Stimulated activated CD8-positive, alpha-beta memory T cell treated with anti-CD3 and anti-CD28 coated beads, Interleukin-4, amount 100 ng/mL, for 24 hours (primary cell): ENCODE measurements around the gene SLC25A39.
A peak's percentile ranks its signal among the peaks of the same experiment; 100 is the strongest.
"Not testable (repeated sequence)": the region's sequence is repeated elsewhere in the genome, so short reads cannot be mapped to it uniquely, and the experiment has no call there.

Experiments
- DNase-seq: peaks from one replicate; pipeline ENCODE4 v3.0.0-alpha.2; 2020; ENCODE audit warnings: low read depth

SLC25A39 gene

GRCh38 chr17:44334315-44334714 is 9.7 kb upstream of the SLC25A39 start:
- no peak for DNase-seq

GRCh38 chr17:44333371-44333770 is 8.7 kb upstream of the SLC25A39 start:
- no peak for DNase-seq

GRCh38 chr17:44331249-44331760 is 6.7 kb upstream of the SLC25A39 start:
- DNase-seq: no peak

GRCh38 chr17:44330263-44330662 is 5.6 kb upstream of the SLC25A39 start:
- DNase-seq: not testable (repeated sequence)

- DNase-seq: not testable (repeated sequence)
Measured at GRCh38 chr17:44329516-44329915, 4.9 kb upstream of the SLC25A39 start.

GRCh38 chr17:44327715-44328449 is 3.3 kb upstream of the SLC25A39 start:
- no peak for DNase-seq

- peak; percentile 89 for DNase-seq
Measured at GRCh38 chr17:44326861-44327444, 2.3 kb upstream of the SLC25A39 start.

GRCh38 chr17:44324092-44324570 is 492 bp downstream of the SLC25A39 start:
- no peak for DNase-seq

- no peak for DNase-seq
Measured at GRCh38 chr17:44323359-44324091, 1.1 kb downstream of the SLC25A39 start.

- no peak for DNase-seq
Measured at GRCh38 chr17:44322236-44322895, 2.3 kb downstream of the SLC25A39 start.

- no peak for DNase-seq
Measured at GRCh38 chr17:44321246-44322120, 3.1 kb downstream of the SLC25A39 start.

GRCh38 chr17:44320066-44320465 is 4.6 kb downstream of the SLC25A39 start:
- DNase-seq: no peak

GRCh38 chr17:44318077-44318892 is 6.3 kb downstream of the SLC25A39 start:
- DNase-seq: no peak

- DNase-seq: no peak
Measured at GRCh38 chr17:44317545-44317944, 7.1 kb downstream of the SLC25A39 start.

GRCh38 chr17:44315760-44316731 is 8.6 kb downstream of the SLC25A39 start:
- no peak for DNase-seq

GRCh38 chr17:44314869-44315661 is 9.6 kb downstream of the SLC25A39 start:
- DNase-seq: peak; percentile 35

GRCh38 chr17:44314524-44314868 is 10.1 kb downstream of the SLC25A39 start:
- no peak for DNase-seq

GRCh38 chr17:44314031-44314430 is 10.6 kb downstream of the SLC25A39 start:
- no peak for DNase-seq
